GM23338 (cell line): ENCODE results near the gene STXBP3. TPM values are rescaled to one million over a fixed set of nuclear protein-coding genes. Genes with fewer than 3 reads are reported as not detected.
A peak's percentile ranks its signal among the peaks of the same experiment; 100 is the strongest.

Experiments
- ATAC-seq: fragments of 200-7000 bp; cut with Tn5 transposase; 3 replicates; pipeline ENCODE4 v1.9.1; 2020
- DNase-seq: peaks from one replicate; pipeline ENCODE4 v3.0.0-alpha.2; 2015; ENCODE audit warnings: low spot score
- H2AFZ ChIP-seq: fragments of 200-600 bp; sonication (generic); 2 replicates; pipeline ENCODE4 v1.8.0; 2016; ENCODE audit warnings: antibody characterized with exemption, mild to moderate bottlenecking, moderate library complexity
- H3F3A ChIP-seq: fragments of 200-600 bp; sonication (generic); replicated peaks from 2 replicates; pipeline ENCODE4 v1.8.0; 2017; ENCODE audit warnings: antibody characterized with exemption, mixed run types, low read depth
- H3K27ac ChIP-seq: fragments of 200-600 bp; sonication (generic); 2 replicates; pipeline ENCODE4 v1.6.1; 2016; ENCODE audit warnings: low read depth
- H3K27me3 ChIP-seq: fragments of 200-600 bp; sonication (generic); 2 replicates; pipeline ENCODE4 v1.8.0; 2016; ENCODE audit warnings: mild to moderate bottlenecking, mixed run types, moderate library complexity; ENCODE audit not compliant: insufficient read depth
- H3K36me3 ChIP-seq: fragments of 200-600 bp; sonication (generic); 2 replicates; pipeline ENCODE4 v1.8.0; 2016; ENCODE audit warnings: mild to moderate bottlenecking; ENCODE audit not compliant: insufficient read depth
- H3K4me1 ChIP-seq: fragments of 200-600 bp; sonication (generic); 2 replicates; pipeline ENCODE4 v1.8.0; 2016; ENCODE audit warnings: mild to moderate bottlenecking, moderate library complexity; ENCODE audit not compliant: insufficient read depth
- H3K4me2 ChIP-seq: fragments of 200-600 bp; sonication (generic); 2 replicates; pipeline ENCODE4 v1.7.1; 2017; ENCODE audit warnings: mixed run types
- H3K4me3 ChIP-seq: fragments of 200-600 bp; sonication (generic); 2 replicates; pipeline ENCODE4 v1.6.1; 2016; ENCODE audit warnings: mixed run types
- H3K79me2 ChIP-seq: fragments of 200-600 bp; sonication (generic); replicated peaks from 2 replicates; pipeline ENCODE4 v1.8.0; 2017; ENCODE audit warnings: mild to moderate bottlenecking; ENCODE audit not compliant: insufficient read depth
- H3K9me2 ChIP-seq: fragments of 200-600 bp; sonication (generic); 2 replicates; pipeline ENCODE4 v1.8.0; 2017; ENCODE audit not compliant: insufficient read depth
- H4K20me1 ChIP-seq: fragments of 200-600 bp; sonication (generic); replicated peaks from 2 replicates; pipeline ENCODE4 v1.8.0; 2017; ENCODE audit warnings: mild to moderate bottlenecking; ENCODE audit not compliant: insufficient read depth
- H3K27ac Mint-ChIP-seq: 2 replicates; pipeline ENCODE4 v1.8.0; 2020; ENCODE audit warnings: inconsistent platforms, mild to moderate bottlenecking, moderate library complexity, mixed read lengths
- H3K27me3 Mint-ChIP-seq: 3 replicates; pipeline ENCODE4 v1.8.0; 2022; ENCODE audit warnings: low read depth, mild to moderate bottlenecking, moderate library complexity, mixed read lengths, inconsistent platforms; ENCODE audit not compliant: insufficient read depth, poor library complexity
- H3K36me3 Mint-ChIP-seq: 3 replicates; pipeline ENCODE4 v1.8.0; 2021; ENCODE audit warnings: low read depth, mild to moderate bottlenecking, inconsistent platforms, moderate library complexity, mixed read lengths
- H3K4me1 Mint-ChIP-seq: 3 replicates; pipeline ENCODE4 v1.8.0; 2020; ENCODE audit warnings: mild to moderate bottlenecking, inconsistent platforms, mixed read lengths
- H3K4me3 Mint-ChIP-seq: 3 replicates; pipeline ENCODE4 v1.8.0; 2021; ENCODE audit warnings: moderate library complexity, mild to moderate bottlenecking, inconsistent platforms, mixed read lengths
- H3K9me3 Mint-ChIP-seq: 3 replicates; pipeline ENCODE4 v1.8.0; 2020; ENCODE audit warnings: moderate library complexity, mild to moderate bottlenecking, inconsistent platforms, mixed read lengths
- CREB1 ChIP-seq: fragments of 250-450 bp; sonication (Bioruptor Pico); IDR thresholded peaks from 2 replicates; pipeline ENCODE4 v1.5.0; 2020; ENCODE audit warnings: low read depth, mild to moderate bottlenecking, moderate library complexity
- CTCF ChIP-seq, 2 experiments: fragments of 200-600 bp in 1 of 2; sonication (generic) in 1 of 2; conservative IDR thresholded peaks; 2 replicates each; pipeline versions ENCODE4 v1.5.1 to v1.6.1; 2016 to 2017; ENCODE audit warnings: antibody characterized with exemption in 2 of 2, low read depth in 2 of 2, mild to moderate bottlenecking in 2 of 2, moderate library complexity in 1 of 2
- EZH2 ChIP-seq: fragments of 200-600 bp; sonication (generic); IDR thresholded peaks from one replicate; pipeline ENCODE4 v1.8.0; 2017; ENCODE audit warnings: antibody characterized with exemption, mild to moderate bottlenecking, low read depth; ENCODE audit not compliant: unreplicated experiment
- EZH2phosphoT487 ChIP-seq: fragments of 200-600 bp; sonication (generic); IDR thresholded peaks from one replicate; pipeline ENCODE4 v1.8.1; 2018; ENCODE audit warnings: antibody characterized with exemption; ENCODE audit not compliant: unreplicated experiment
- JUNB ChIP-seq: IDR thresholded peaks from one replicate; pipeline ENCODE4 v1.6.1; 2016; ENCODE audit warnings: antibody characterized with exemption; ENCODE audit not compliant: unreplicated experiment
- NANOG ChIP-seq: IDR thresholded peaks from 2 replicates; pipeline ENCODE4 v1.6.1; 2016; ENCODE audit warnings: antibody characterized with exemption, borderline replicate concordance
- POLR2AphosphoS5 ChIP-seq: IDR thresholded peaks from 2 replicates; pipeline ENCODE4 v1.6.1; 2016; ENCODE audit warnings: antibody characterized with exemption, low read depth
- REST ChIP-seq: IDR thresholded peaks from one replicate; pipeline ENCODE4 v1.6.1; 2018; ENCODE audit warnings: antibody characterized with exemption; ENCODE audit not compliant: unreplicated experiment
- STAT1 ChIP-seq: IDR thresholded peaks from one replicate; pipeline ENCODE4 v1.6.1; 2016; ENCODE audit warnings: antibody characterized with exemption; ENCODE audit not compliant: unreplicated experiment
- ZNF114 ChIP-seq: fragments of 250-450 bp; sonication (Bioruptor Pico); IDR thresholded peaks from 2 replicates; pipeline ENCODE4 v1.5.0; 2020; ENCODE audit warnings: mild to moderate bottlenecking, moderate library complexity
- ZNF331 ChIP-seq: fragments of 250-450 bp; sonication (Bioruptor Pico); IDR thresholded peaks from 2 replicates; pipeline ENCODE4 v1.5.0; 2020; ENCODE audit warnings: low read depth, mild to moderate bottlenecking, moderate library complexity
- polyA plus RNA-seq: library from polyadenylated mRNA; unstranded; fragments of >200 nt; fragmentation: Nextera tagmentation; extraction: Ambion mirVana; gene quantifications from 2 replicates; pipeline ENCODE4 v1.2.1, GENCODE V29; 2016
- total RNA-seq: library from RNA; depleted of rRNA; stranded (reverse); fragments of >200 nt; shearing (Covaris generic); gene quantifications from 2 replicates; pipeline ENCODE4 v1.2.3, GENCODE V29; 2014
- TF ChIP-seq, protein P1 (sequence below): fragments of 250-450 bp; sonication (Bioruptor Pico); IDR thresholded peaks from 2 replicates; pipeline ENCODE4 v1.5.0; 2020; ENCODE audit warnings: mild to moderate bottlenecking, moderate library complexity
- TF ChIP-seq, protein P2 (sequence below): IDR thresholded peaks from 2 replicates; pipeline ENCODE4 v1.6.1; 2016; ENCODE audit warnings: antibody characterized with exemption

Gene STXBP3
- total and polyA plus RNA-seq, 2 experiments from 2014 or later = 28.5 to 37.4 TPM

- ATAC-seq (no peak), DNase-seq (no peak)
- Mint-ChIP-seq H3K4me3 (no peak overlapping the region), H3K27ac (no peak overlapping the region), H3K36me3 (no peaks in the 10 kb centered on the region), H3K27me3 (peaks cover 3% of the 10 kb centered on the region), H3K4me1 (peaks cover 6% of the 10 kb centered on the region; the same call in 1 of the 3 replicates), H3K9me3 (no peaks in the 10 kb centered on the region)
- H3K27me3 ChIP-seq = no peaks in the 10 kb centered on the region
- TF ChIP-seq CREB1 (CRISPR knock-in tag) = no peak
- TF ChIP-seq, protein P1, sequence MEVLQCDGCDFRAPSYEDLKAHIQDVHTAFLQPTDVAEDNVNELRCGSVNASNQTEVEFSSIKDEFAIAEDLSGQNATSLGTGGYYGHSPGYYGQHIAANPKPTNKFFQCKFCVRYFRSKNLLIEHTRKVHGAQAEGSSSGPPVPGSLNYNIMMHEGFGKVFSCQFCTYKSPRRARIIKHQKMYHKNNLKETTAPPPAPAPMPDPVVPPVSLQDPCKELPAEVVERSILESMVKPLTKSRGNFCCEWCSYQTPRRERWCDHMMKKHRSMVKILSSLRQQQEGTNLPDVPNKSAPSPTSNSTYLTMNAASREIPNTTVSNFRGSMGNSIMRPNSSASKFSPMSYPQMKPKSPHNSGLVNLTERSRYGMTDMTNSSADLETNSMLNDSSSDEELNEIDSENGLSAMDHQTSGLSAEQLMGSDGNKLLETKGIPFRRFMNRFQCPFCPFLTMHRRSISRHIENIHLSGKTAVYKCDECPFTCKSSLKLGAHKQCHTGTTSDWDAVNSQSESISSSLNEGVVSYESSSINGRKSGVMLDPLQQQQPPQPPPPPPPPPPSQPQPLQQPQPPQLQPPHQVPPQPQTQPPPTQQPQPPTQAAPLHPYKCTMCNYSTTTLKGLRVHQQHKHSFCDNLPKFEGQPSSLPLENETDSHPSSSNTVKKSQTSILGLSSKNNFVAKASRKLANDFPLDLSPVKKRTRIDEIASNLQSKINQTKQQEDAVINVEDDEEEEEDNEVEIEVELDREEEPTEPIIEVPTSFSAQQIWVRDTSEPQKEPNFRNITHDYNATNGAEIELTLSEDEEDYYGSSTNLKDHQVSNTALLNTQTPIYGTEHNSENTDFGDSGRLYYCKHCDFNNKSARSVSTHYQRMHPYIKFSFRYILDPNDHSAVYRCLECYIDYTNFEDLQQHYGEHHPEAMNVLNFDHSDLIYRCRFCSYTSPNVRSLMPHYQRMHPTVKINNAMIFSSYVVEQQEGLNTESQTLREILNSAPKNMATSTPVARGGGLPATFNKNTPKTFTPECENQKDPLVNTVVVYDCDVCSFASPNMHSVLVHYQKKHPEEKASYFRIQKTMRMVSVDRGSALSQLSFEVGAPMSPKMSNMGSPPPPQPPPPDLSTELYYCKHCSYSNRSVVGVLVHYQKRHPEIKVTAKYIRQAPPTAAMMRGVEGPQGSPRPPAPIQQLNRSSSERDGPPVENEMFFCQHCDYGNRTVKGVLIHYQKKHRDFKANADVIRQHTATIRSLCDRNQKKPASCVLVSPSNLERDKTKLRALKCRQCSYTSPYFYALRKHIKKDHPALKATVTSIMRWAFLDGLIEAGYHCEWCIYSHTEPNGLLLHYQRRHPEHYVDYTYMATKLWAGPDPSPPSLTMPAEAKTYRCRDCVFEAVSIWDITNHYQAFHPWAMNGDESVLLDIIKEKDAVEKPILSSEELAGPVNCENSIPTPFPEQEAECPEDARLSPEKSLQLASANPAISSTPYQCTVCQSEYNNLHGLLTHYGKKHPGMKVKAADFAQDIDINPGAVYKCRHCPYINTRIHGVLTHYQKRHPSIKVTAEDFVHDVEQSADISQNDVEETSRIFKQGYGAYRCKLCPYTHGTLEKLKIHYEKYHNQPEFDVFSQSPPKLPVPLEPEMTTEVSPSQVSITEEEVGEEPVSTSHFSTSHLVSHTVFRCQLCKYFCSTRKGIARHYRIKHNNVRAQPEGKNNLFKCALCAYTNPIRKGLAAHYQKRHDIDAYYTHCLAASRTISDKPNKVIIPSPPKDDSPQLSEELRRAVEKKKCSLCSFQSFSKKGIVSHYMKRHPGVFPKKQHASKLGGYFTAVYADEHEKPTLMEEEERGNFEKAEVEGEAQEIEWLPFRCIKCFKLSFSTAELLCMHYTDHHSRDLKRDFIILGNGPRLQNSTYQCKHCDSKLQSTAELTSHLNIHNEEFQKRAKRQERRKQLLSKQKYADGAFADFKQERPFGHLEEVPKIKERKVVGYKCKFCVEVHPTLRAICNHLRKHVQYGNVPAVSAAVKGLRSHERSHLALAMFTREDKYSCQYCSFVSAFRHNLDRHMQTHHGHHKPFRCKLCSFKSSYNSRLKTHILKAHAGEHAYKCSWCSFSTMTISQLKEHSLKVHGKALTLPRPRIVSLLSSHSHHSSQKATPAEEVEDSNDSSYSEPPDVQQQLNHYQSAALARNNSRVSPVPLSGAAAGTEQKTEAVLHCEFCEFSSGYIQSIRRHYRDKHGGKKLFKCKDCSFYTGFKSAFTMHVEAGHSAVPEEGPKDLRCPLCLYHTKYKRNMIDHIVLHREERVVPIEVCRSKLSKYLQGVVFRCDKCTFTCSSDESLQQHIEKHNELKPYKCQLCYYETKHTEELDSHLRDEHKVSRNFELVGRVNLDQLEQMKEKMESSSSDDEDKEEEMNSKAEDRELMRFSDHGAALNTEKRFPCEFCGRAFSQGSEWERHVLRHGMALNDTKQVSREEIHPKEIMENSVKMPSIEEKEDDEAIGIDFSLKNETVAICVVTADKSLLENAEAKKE = no peak
- no peak for TF ChIP-seq JUNB
- TF ChIP-seq POLR2AphosphoS5 = no peak
- TF ChIP-seq NANOG = no peak
- no peak for TF ChIP-seq ZNF331
- no peak for TF ChIP-seq STAT1
- TF ChIP-seq CTCF (conservative IDR thresholded peaks at IDR 0.05; ENCODE audit: low read depth in 2 of 2) = no peak
- no peak for TF ChIP-seq ZNF114 (CRISPR knock-in tag)
- TF ChIP-seq EZH2phosphoT487 = no peak
- TF ChIP-seq, protein P2, sequence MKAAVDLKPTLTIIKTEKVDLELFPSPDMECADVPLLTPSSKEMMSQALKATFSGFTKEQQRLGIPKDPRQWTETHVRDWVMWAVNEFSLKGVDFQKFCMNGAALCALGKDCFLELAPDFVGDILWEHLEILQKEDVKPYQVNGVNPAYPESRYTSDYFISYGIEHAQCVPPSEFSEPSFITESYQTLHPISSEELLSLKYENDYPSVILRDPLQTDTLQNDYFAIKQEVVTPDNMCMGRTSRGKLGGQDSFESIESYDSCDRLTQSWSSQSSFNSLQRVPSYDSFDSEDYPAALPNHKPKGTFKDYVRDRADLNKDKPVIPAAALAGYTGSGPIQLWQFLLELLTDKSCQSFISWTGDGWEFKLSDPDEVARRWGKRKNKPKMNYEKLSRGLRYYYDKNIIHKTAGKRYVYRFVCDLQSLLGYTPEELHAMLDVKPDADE = no peak
- no peak for TF ChIP-seq REST
- no peak for TF ChIP-seq EZH2
- H3K9me2 ChIP-seq = no peaks in the 10 kb centered on the region
- H3K4me3 ChIP-seq = no peak overlapping the region
- H3F3A ChIP-seq = no peaks in the 10 kb centered on the region
- H2AFZ ChIP-seq = peak overlapping the region; percentile 89; the same call in 1 of the 2 replicates
- no peaks in the 10 kb centered on the region for H3K4me1 ChIP-seq
- H3K36me3 ChIP-seq = no peaks in the 10 kb centered on the region
- no peaks in the 10 kb centered on the region for H4K20me1 ChIP-seq
- H3K27ac ChIP-seq = no peak overlapping the region
- no peaks in the 10 kb centered on the region for H3K79me2 ChIP-seq
- H3K4me2 ChIP-seq = no peak overlapping the region
These were observed 84.8 kb downstream of the STXBP3 start for GRCh38 chr1:108831225-108831624.
